CD4-positive, alpha-beta T cell (primary cell): ENCODE data around the gene SMYD3. TPM values are rescaled to one million over a fixed set of nuclear protein-coding genes. Genes with fewer than 3 reads are reported as not detected.

Source experiments
- ATAC-seq: fragments of 200-7000 bp; cut with Tn5 transposase; one replicate; pipeline ENCODE4 v1.10.0; 2022; ENCODE audit warnings: mild to moderate bottlenecking; ENCODE audit not compliant: poor library complexity
- CTCF ChIA-PET: fragments of 350-600 bp; sonication (Branson Sonifier 250); formaldehyde crosslinking; loops from one replicate; lab custom pipeline; 2021; ENCODE audit warnings: antibody characterized with exemption, inconsistent platforms; lab: Charles Lee
- POLR2A ChIA-PET: fragments of 350-600 bp; sonication (Branson Sonifier 250); formaldehyde crosslinking; loops from one replicate; lab custom pipeline; 2021; ENCODE audit warnings: antibody characterized with exemption, inconsistent platforms; lab: Charles Lee
- DNase-seq, 14 experiments: peaks; one replicate each; pipeline ENCODE4 v3.0.0-alpha.2; 2013 to 2020; ENCODE audit warnings: mixed read lengths in 2 of 14
- H3K27ac ChIP-seq, 2 donors: one replicate each; pipeline versions ENCODE4 v1.5.1 to v1.7.0; 2013; ENCODE audit warnings: low read length in 2 of 2, low read depth in 1 of 2, mild to moderate bottlenecking in 1 of 2
- H3K27me3 ChIP-seq, 2 experiments: 1 replicate in 1 of 2; 2 replicates in 1 of 2; pipeline versions ENCODE4 v1.6.1 to v1.7.0; 2013; ENCODE audit warnings: low read length in 2 of 2, control low read depth in 1 of 2, mild to moderate bottlenecking in 1 of 2, moderate library complexity in 1 of 2; ENCODE audit not compliant: insufficient read depth in 2 of 2, control insufficient read depth in 1 of 2
- H3K36me3 ChIP-seq: one replicate; pipeline ENCODE4 v1.6.1; 2013; ENCODE audit warnings: low read length, control low read depth; ENCODE audit not compliant: insufficient read depth
- H3K4me1 ChIP-seq: one replicate; pipeline ENCODE4 v1.6.1; 2013; ENCODE audit warnings: low read length, control low read depth; ENCODE audit not compliant: insufficient read depth
- H3K4me3 ChIP-seq: one replicate; pipeline ENCODE4 v1.5.1; 2013; ENCODE audit warnings: mild to moderate bottlenecking, low read length, moderate library complexity
- H3K9me3 ChIP-seq, 2 experiments: 1 replicate in 1 of 2; 2 replicates in 1 of 2; pipeline versions ENCODE4 v1.6.1 to v1.7.0; 2013; ENCODE audit warnings: low read length in 2 of 2, mild to moderate bottlenecking in 2 of 2, control low read depth in 1 of 2, moderate library complexity in 1 of 2; ENCODE audit not compliant: control insufficient read depth in 1 of 2, insufficient read depth in 1 of 2
- H3K27ac Mint-ChIP-seq: one replicate; pipeline ENCODE4 v1.8.0; 2020; ENCODE audit warnings: mixed read lengths
- H3K27me3 Mint-ChIP-seq: one replicate; pipeline ENCODE4 v1.8.0; 2021; ENCODE audit warnings: mixed read lengths
- H3K36me3 Mint-ChIP-seq: one replicate; pipeline ENCODE4 v1.8.0; 2021; ENCODE audit warnings: low read depth, mixed read lengths
- H3K4me1 Mint-ChIP-seq: one replicate; pipeline ENCODE4 v1.8.0; 2021; ENCODE audit warnings: low read depth, mixed read lengths
- H3K4me3 Mint-ChIP-seq: one replicate; pipeline ENCODE4 v1.8.0; 2020; ENCODE audit warnings: mild to moderate bottlenecking, mixed read lengths
- H3K9me3 Mint-ChIP-seq: one replicate; pipeline ENCODE4 v1.8.0; 2020; ENCODE audit warnings: mixed read lengths
- intact Hi-C, 2 experiments: fragments of 100-400 bp; cut with DNase I in 1 of 2; cut with micrococcal nuclease in 1 of 2; formaldehyde crosslinking; loops; one replicate each; pipeline versions ENCODE4 v1.15.1 to v1.9.0; 2023 to 2025; cut with DNase I, micrococcal nuclease
- total RNA-seq, 174 experiments: library from RNA in 2 of 174; stranded (reverse) in 2 of 174; gene quantifications; one replicate each; pipeline ENCODE4 v1.2.3 and lab custom pipeline; 2021 to 2026
- TF ChIP-seq, protein P1 (sequence below): fragments of 200-600 bp; IDR thresholded peaks from one replicate; pipeline ENCODE4 v1.8.0; 2022; ENCODE audit warnings: antibody characterized with exemption, mild to moderate bottlenecking

Gene SMYD3
- total RNA-seq, 2 experiments from 2014 or later: 18.8 to 19.6 TPM

DNA sequence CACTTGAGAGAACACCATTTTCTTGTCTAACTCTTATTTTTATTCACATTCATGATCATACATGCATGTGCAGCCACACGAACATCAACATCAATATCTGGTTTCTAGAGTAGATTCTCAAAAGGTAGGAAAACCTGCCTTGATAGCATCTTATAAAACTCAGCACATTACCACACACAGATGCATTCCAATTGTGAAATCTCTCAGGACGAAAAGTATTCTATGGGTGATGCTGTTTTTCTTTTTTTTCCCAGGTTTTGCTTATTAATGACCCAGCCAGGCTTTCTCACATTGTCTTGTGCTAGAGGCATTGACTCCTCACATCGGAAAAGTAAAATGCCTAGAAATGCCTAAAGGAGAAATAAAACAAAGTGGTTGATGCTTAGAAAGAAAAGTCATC lies 789.5 kb downstream of the SMYD3 start:
- Mint-ChIP-seq H3K27me3 (no peaks in the 10 kb centered on the region), H3K9me3 (peaks cover 2% of the 10 kb centered on the region), H3K4me3 (no peak overlapping the region), H3K36me3 (no peaks in the 10 kb centered on the region), H3K27ac (no peak overlapping the region), H3K4me1 (no peaks in the 10 kb centered on the region)
- CTCF ChIA-PET: no interaction called here
- ATAC-seq: no peak
- no peaks in the 10 kb centered on the region for H3K4me1 ChIP-seq
- TF ChIP-seq, protein P1, sequence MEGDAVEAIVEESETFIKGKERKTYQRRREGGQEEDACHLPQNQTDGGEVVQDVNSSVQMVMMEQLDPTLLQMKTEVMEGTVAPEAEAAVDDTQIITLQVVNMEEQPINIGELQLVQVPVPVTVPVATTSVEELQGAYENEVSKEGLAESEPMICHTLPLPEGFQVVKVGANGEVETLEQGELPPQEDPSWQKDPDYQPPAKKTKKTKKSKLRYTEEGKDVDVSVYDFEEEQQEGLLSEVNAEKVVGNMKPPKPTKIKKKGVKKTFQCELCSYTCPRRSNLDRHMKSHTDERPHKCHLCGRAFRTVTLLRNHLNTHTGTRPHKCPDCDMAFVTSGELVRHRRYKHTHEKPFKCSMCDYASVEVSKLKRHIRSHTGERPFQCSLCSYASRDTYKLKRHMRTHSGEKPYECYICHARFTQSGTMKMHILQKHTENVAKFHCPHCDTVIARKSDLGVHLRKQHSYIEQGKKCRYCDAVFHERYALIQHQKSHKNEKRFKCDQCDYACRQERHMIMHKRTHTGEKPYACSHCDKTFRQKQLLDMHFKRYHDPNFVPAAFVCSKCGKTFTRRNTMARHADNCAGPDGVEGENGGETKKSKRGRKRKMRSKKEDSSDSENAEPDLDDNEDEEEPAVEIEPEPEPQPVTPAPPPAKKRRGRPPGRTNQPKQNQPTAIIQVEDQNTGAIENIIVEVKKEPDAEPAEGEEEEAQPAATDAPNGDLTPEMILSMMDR: no peak
- POLR2A ChIA-PET: no interaction called here
- no peaks in the 10 kb centered on the region for H3K27me3 ChIP-seq
- intact Hi-C loops: no loop called here
- H3K27ac ChIP-seq: no peak overlapping the region
- no peak for DNase-seq
- no peaks in the 10 kb centered on the region for H3K36me3 ChIP-seq
- H3K4me3 ChIP-seq: no peak overlapping the region
- peaks cover 0 to 6% of the 10 kb centered on the region in 2 experiments for H3K9me3 ChIP-seq

DNA sequence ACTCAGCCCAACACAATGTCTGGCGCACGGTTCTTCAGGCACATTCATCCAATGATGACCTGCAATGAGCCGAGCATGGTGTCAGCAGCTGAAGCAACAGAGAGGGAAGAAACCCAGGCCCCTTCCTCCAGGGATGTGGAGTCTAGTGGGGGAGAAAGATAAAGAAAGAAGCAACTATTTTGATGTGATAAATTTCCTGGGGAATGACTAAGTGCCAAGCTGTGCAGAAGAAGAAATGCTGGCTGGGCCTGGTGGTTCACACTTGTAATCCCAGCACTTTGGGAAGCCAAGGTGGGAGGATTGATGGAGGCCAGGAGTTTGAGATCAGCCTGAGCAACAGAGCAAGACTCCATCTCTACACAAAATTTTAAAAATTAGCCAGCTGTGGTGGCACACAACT lies 790.5 kb downstream of the SMYD3 start:
- no peaks in the 10 kb centered on the region for H3K27me3 ChIP-seq
- DNase-seq: no peak
- Mint-ChIP-seq H3K27me3 (no peaks in the 10 kb centered on the region), H3K4me3 (no peak overlapping the region), H3K27ac (no peak overlapping the region), H3K4me1 (no peaks in the 10 kb centered on the region), H3K36me3 (no peaks in the 10 kb centered on the region), H3K9me3 (peaks cover 2% of the 10 kb centered on the region)
- peaks cover 0 to 8% of the 10 kb centered on the region in 2 experiments for H3K9me3 ChIP-seq
- H3K4me3 ChIP-seq: no peak overlapping the region
- TF ChIP-seq, protein P1: no peak
- H3K27ac ChIP-seq: no peak overlapping the region
- no peak for ATAC-seq
- ChIA-PET CTCF (no interaction called here), POLR2A (no interaction called here)
- intact Hi-C loops: no loop called here
- H3K4me1 ChIP-seq: no peaks in the 10 kb centered on the region
- no peaks in the 10 kb centered on the region for H3K36me3 ChIP-seq

DNA sequence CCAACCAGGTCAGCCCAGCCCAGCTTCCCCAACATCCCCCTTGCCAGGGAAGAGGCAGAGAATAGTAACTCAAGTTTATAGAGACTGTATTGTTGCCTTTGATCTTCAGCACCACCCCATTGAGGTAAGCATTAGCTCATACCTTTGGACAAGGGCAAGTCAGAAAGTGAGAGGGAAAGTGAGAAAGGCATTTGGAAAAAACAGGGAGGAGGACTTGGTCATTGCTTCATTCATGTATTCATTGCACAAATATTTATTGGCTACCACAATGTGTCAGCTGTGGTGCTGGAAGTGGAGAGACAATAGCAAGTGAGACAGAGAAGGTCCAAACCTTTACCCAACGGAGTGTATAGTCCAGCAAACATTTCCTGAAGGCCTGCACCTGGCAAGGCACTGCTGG lies 791.1 kb downstream of the SMYD3 start:
- no peaks in the 10 kb centered on the region for H3K4me1 ChIP-seq
- peaks cover 0 to 10% of the 10 kb centered on the region in 2 experiments for H3K9me3 ChIP-seq
- H3K4me3 Mint-ChIP-seq: no peak overlapping the region
- DNase-seq (no peak), ATAC-seq (no peak)
- H3K9me3 Mint-ChIP-seq: peaks cover 2% of the 10 kb centered on the region
- no peaks in the 10 kb centered on the region for H3K27me3 ChIP-seq
- intact Hi-C loops: no loop called here
- no peaks in the 10 kb centered on the region for H3K36me3 ChIP-seq
- H3K4me1 Mint-ChIP-seq: no peaks in the 10 kb centered on the region
- H3K27ac ChIP-seq: no peak overlapping the region
- ChIA-PET POLR2A (interaction anchor here (0.6 kb wide), 1 partner anchor 9 kb away, joined by 5 read pairs; no protein-coding TSS in a partner anchor), CTCF (no interaction called here)
- no peak overlapping the region for H3K27ac Mint-ChIP-seq
- no peak overlapping the region for H3K4me3 ChIP-seq
- no peaks in the 10 kb centered on the region for H3K36me3 Mint-ChIP-seq
- no peaks in the 10 kb centered on the region for H3K27me3 Mint-ChIP-seq
- TF ChIP-seq, protein P1: no peak
